SK-N-SH (cell line): ENCODE measurements around the gene S100B. TPM values are rescaled to one million over a fixed set of nuclear protein-coding genes. Genes with fewer than 3 reads are reported as not detected.

ENCODE experiments used
- CTCF ChIA-PET: fragments of 300-600, 350-600 bp; formaldehyde crosslinking; extraction: SDS; loops from one replicate; lab custom pipeline; 2021; lab: Yijun Ruan, JAX
- POLR2A ChIA-PET: fragments of 350-600 bp; sonication (Branson Sonifier 250); formaldehyde crosslinking; extraction: SDS; loops from one replicate; lab custom pipeline; 2020; ENCODE audit warnings: antibody characterized with exemption, inconsistent platforms; lab: Yijun Ruan, JAX
- DNase-seq: peaks from one replicate; pipeline ENCODE4 v3.0.0; 2012
- H2AFZ ChIP-seq: fragments of 200-600 bp; sonication (generic); 2 replicates; pipeline ENCODE4 v1.8.1; 2016; ENCODE audit warnings: antibody characterized with exemption, mild to moderate bottlenecking, low read depth
- H3F3A ChIP-seq: fragments of 200-600 bp; sonication (generic); replicated peaks from 2 replicates; pipeline ENCODE3; 2016; ENCODE audit warnings: antibody characterized with exemption, mild to moderate bottlenecking; ENCODE audit not compliant: insufficient read depth
- H3K27ac ChIP-seq, 2 experiments: fragments of 200-500 bp in 1 of 2; fragments of 200-600 bp in 1 of 2; sonication (Bioruptor generic) in 1 of 2; sonication (generic), shearing (Covaris generic) in 1 of 2; 2 replicates each; pipeline versions ENCODE4 v1.5.1 to v1.6.1; 2014 to 2016; ENCODE audit warnings: low read depth in 2 of 2, inconsistent platforms in 1 of 2, low read length in 1 of 2, mild to moderate bottlenecking in 1 of 2, mixed read lengths in 1 of 2
- H3K27me3 ChIP-seq: fragments of 200-600 bp; sonication (generic), shearing (Covaris generic); 2 replicates; pipeline ENCODE4 v1.6.1; 2016; ENCODE audit warnings: mixed run types; ENCODE audit not compliant: insufficient read depth
- H3K36me3 ChIP-seq, 2 experiments: fragments of 200-500 bp in 1 of 2; fragments of 200-600 bp in 1 of 2; sonication (Bioruptor generic) in 1 of 2; sonication (generic) in 1 of 2; replicated peaks in 1 of 2; 2 replicates each; pipeline versions ENCODE3 to v1.5.1; 2014 to 2016; ENCODE audit warnings: low read length in 1 of 2, mild to moderate bottlenecking in 1 of 2; ENCODE audit not compliant: insufficient read depth in 2 of 2, control insufficient read depth in 1 of 2
- H3K4me1 ChIP-seq, 2 experiments: fragments of 200-500 bp in 1 of 2; fragments of 200-600 bp in 1 of 2; sonication (Bioruptor generic) in 1 of 2; sonication (generic), shearing (Covaris generic) in 1 of 2; 2 replicates each; pipeline versions ENCODE4 v1.5.1 to v1.6.1; 2014 to 2016; ENCODE audit warnings: low read depth in 1 of 2, low read length in 1 of 2, mixed run types in 1 of 2; ENCODE audit not compliant: insufficient read depth in 2 of 2, control insufficient read depth in 1 of 2
- H3K4me2 ChIP-seq: fragments of 200-600 bp; sonication (generic), shearing (Covaris generic); 2 replicates; pipeline ENCODE4 v1.6.1; 2017; ENCODE audit warnings: mixed run types
- H3K4me3 ChIP-seq, 2 experiments: fragments of 200-500 bp in 1 of 2; fragments of 200-600 bp in 1 of 2; sonication (Bioruptor generic) in 1 of 2; sonication (generic), shearing (Covaris generic) in 1 of 2; 2 replicates each; pipeline versions ENCODE4 v1.5.1 to v1.8.1; 2014 to 2016; ENCODE audit warnings: low read depth in 2 of 2, inconsistent platforms in 1 of 2, low read length in 1 of 2, mild to moderate bottlenecking in 1 of 2, mixed read lengths in 1 of 2, moderate library complexity in 1 of 2
- H3K79me2 ChIP-seq: fragments of 200-600 bp; sonication (generic); 2 replicates; pipeline ENCODE4 v1.8.1; 2017; ENCODE audit warnings: mild to moderate bottlenecking; ENCODE audit not compliant: insufficient read depth
- H3K9ac ChIP-seq: fragments of 200-600 bp; sonication (generic); 2 replicates; pipeline ENCODE4 v1.6.1; 2017; ENCODE audit warnings: mixed run types
- H3K9me2 ChIP-seq: fragments of 200-600 bp; sonication (generic); 2 replicates; pipeline ENCODE4 v1.6.1; 2017; ENCODE audit warnings: mixed run types
- H3K9me3 ChIP-seq: fragments of 200-600 bp; sonication (generic); 2 replicates; pipeline ENCODE4 v1.6.1; 2017; ENCODE audit warnings: mixed run types, mild to moderate bottlenecking, moderate library complexity
- H4K20me1 ChIP-seq: fragments of 200-600 bp; sonication (generic); 2 replicates; pipeline ENCODE4 v1.6.1; 2017; ENCODE audit warnings: mild to moderate bottlenecking, mixed run types; ENCODE audit not compliant: insufficient read depth
- CHD2 ChIP-seq: fragments of 150-350 bp; IDR thresholded peaks from 2 replicates; pipeline ENCODE4 v1.6.1; 2018; ENCODE audit warnings: low read length; ENCODE audit not compliant: partially characterized antibody
- EZH2phosphoT487 ChIP-seq: fragments of 200-600 bp; sonication (generic); IDR thresholded peaks from 2 replicates; pipeline ENCODE4 v1.6.1; 2017; ENCODE audit warnings: low read depth, mixed run types, mild to moderate bottlenecking, antibody characterized with exemption, moderate library complexity, borderline replicate concordance
- FOSL2 ChIP-seq: IDR thresholded peaks from 2 replicates; pipeline ENCODE4 v1.4.0; 2012; ENCODE audit warnings: low read depth, mild to moderate bottlenecking, moderate library complexity, borderline replicate concordance
- FOXJ3 ChIP-seq: sonication (generic); formaldehyde crosslinking; IDR thresholded peaks from 2 replicates; pipeline ENCODE4 v1.5.1; 2020; ENCODE audit warnings: mild to moderate bottlenecking, missing genetic modification reagents
- FOXM1 ChIP-seq: IDR thresholded peaks from 2 replicates; pipeline ENCODE4 v1.4.0; 2012; ENCODE audit warnings: low read depth, mild to moderate bottlenecking
- GATA2 ChIP-seq: sonication (generic); formaldehyde crosslinking; IDR thresholded peaks from 2 replicates; pipeline ENCODE4 v1.5.0; 2020; ENCODE audit warnings: mild to moderate bottlenecking, missing genetic modification reagents
- JUND ChIP-seq: IDR thresholded peaks from 2 replicates; pipeline ENCODE4 v1.4.0; 2012
- MEF2A ChIP-seq: IDR thresholded peaks from 2 replicates; pipeline ENCODE4 v1.4.0; 2012; ENCODE audit warnings: low read depth, borderline replicate concordance
- NFIC ChIP-seq: IDR thresholded peaks from 2 replicates; pipeline ENCODE4 v1.4.0; 2012; ENCODE audit warnings: borderline replicate concordance
- NRF1 ChIP-seq: IDR thresholded peaks from 2 replicates; pipeline ENCODE4 v1.6.1; 2012; ENCODE audit warnings: low read depth, mild to moderate bottlenecking, low read length
- PBX3 ChIP-seq: IDR thresholded peaks from 2 replicates; pipeline ENCODE4; 2012
- RFX5 ChIP-seq: IDR thresholded peaks from 2 replicates; pipeline ENCODE4 v1.6.1; 2012; ENCODE audit warnings: mild to moderate bottlenecking, improper control_type of control experiment, low read length
- RXRA ChIP-seq: IDR thresholded peaks from 2 replicates; pipeline ENCODE4 v1.4.0; 2012; ENCODE audit warnings: low read depth, mild to moderate bottlenecking, borderline replicate concordance
- SIN3A ChIP-seq: IDR thresholded peaks from 2 replicates; pipeline ENCODE4 v1.6.1; 2012; ENCODE audit warnings: low read depth, mild to moderate bottlenecking, low read length, moderate library complexity, borderline replicate concordance
- SMC3 ChIP-seq: IDR thresholded peaks from 2 replicates; pipeline ENCODE4 v1.6.1; 2012; ENCODE audit warnings: low read depth, low read length, improper control_type of control experiment
- TAF1 ChIP-seq: IDR thresholded peaks from 2 replicates; pipeline ENCODE4 v1.6.1; 2012; ENCODE audit warnings: low read depth, mild to moderate bottlenecking, low read length, moderate library complexity, borderline replicate concordance
- TEAD4 ChIP-seq: IDR thresholded peaks from 2 replicates; pipeline ENCODE4 v1.4.0; 2012; ENCODE audit warnings: mild to moderate bottlenecking, borderline replicate concordance; ENCODE audit not compliant: insufficient read depth
- USF2 ChIP-seq: fragments of 150-350 bp; IDR thresholded peaks from 2 replicates; pipeline ENCODE4 v1.6.1; 2017; ENCODE audit warnings: antibody characterized with exemption, low read length, low read depth, borderline replicate concordance
- WGBS: methylation state at CpG from one replicate; pipeline ENCODE4 v1.1.6; 2017; ENCODE audit warnings: low lambda C conversion rate; 5-methylcytosine and 5-hydroxymethylcytosine counted together
- polyA plus RNA-seq, 3 experiments: library from polyadenylated mRNA; depleted of rRNA; stranded (reverse); fragments of >200 nt; gene quantifications; 2 replicates each; pipeline ENCODE4 v1.2.3, GENCODE V29; 2012
- TF ChIP-seq, protein P1 (sequence below): IDR thresholded peaks from 2 replicates; pipeline ENCODE4 v1.6.1; 2012; ENCODE audit warnings: mild to moderate bottlenecking, low read depth, low read length, moderate library complexity
- TF ChIP-seq, protein P2 (sequence below): fragments of 200-600 bp; sonication (generic); IDR thresholded peaks from 2 replicates; pipeline ENCODE4 v1.6.1; 2017; ENCODE audit warnings: antibody characterized with exemption, mild to moderate bottlenecking, moderate library complexity

Gene S100B
- polyA plus RNA-seq, 1 of the 3 experiments (the other 2 are of a cell fraction): 0.12 TPM

- CTCF ChIA-PET: interaction anchor here (0.9 to 1.1 kb wide), 2 partner anchors 8 to 98 kb away, joined by 3 read pairs; no protein-coding TSS in a partner anchor
- Histone ChIP-seq H3K9me3 (no peaks in the 10 kb centered on the region), H3K36me3 (peaks cover 24 to 80% of the 10 kb centered on the region in 2 experiments), H3K9ac (no peak overlapping the region), H3F3A (no peaks in the 10 kb centered on the region), H3K4me2 (no peak overlapping the region), H3K4me1 (no peaks in the 10 kb centered on the region)
- TF ChIP-seq EZH2phosphoT487 (no peak), CHD2 (no peak), TEAD4 (no peak), RXRA (no peak), FOXM1 (no peak), SMC3 (no peak), SIN3A (no peak), RFX5 (no peak), NRF1 (no peak), FOXJ3 (no peak), FOSL2 (no peak), GATA2 (CRISPR knock-in tag) (no peak), USF2 (no peak), TAF1 (no peak), MEF2A (no peak), PBX3 (no peak), JUND (no peak), NFIC (no peak)
- TF ChIP-seq, protein P1, sequence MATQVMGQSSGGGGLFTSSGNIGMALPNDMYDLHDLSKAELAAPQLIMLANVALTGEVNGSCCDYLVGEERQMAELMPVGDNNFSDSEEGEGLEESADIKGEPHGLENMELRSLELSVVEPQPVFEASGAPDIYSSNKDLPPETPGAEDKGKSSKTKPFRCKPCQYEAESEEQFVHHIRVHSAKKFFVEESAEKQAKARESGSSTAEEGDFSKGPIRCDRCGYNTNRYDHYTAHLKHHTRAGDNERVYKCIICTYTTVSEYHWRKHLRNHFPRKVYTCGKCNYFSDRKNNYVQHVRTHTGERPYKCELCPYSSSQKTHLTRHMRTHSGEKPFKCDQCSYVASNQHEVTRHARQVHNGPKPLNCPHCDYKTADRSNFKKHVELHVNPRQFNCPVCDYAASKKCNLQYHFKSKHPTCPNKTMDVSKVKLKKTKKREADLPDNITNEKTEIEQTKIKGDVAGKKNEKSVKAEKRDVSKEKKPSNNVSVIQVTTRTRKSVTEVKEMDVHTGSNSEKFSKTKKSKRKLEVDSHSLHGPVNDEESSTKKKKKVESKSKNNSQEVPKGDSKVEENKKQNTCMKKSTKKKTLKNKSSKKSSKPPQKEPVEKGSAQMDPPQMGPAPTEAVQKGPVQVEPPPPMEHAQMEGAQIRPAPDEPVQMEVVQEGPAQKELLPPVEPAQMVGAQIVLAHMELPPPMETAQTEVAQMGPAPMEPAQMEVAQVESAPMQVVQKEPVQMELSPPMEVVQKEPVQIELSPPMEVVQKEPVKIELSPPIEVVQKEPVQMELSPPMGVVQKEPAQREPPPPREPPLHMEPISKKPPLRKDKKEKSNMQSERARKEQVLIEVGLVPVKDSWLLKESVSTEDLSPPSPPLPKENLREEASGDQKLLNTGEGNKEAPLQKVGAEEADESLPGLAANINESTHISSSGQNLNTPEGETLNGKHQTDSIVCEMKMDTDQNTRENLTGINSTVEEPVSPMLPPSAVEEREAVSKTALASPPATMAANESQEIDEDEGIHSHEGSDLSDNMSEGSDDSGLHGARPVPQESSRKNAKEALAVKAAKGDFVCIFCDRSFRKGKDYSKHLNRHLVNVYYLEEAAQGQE: no peak
- TF ChIP-seq, protein P2, sequence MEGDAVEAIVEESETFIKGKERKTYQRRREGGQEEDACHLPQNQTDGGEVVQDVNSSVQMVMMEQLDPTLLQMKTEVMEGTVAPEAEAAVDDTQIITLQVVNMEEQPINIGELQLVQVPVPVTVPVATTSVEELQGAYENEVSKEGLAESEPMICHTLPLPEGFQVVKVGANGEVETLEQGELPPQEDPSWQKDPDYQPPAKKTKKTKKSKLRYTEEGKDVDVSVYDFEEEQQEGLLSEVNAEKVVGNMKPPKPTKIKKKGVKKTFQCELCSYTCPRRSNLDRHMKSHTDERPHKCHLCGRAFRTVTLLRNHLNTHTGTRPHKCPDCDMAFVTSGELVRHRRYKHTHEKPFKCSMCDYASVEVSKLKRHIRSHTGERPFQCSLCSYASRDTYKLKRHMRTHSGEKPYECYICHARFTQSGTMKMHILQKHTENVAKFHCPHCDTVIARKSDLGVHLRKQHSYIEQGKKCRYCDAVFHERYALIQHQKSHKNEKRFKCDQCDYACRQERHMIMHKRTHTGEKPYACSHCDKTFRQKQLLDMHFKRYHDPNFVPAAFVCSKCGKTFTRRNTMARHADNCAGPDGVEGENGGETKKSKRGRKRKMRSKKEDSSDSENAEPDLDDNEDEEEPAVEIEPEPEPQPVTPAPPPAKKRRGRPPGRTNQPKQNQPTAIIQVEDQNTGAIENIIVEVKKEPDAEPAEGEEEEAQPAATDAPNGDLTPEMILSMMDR: no peak
- TF ChIP-seq, all 33 proteins: peak for 0
- Histone ChIP-seq H4K20me1 (no peaks in the 10 kb centered on the region), H3K79me2 (no peaks in the 10 kb centered on the region), H3K9me2 (no peaks in the 10 kb centered on the region), H3K4me3 (no peak overlapping the region), H3K27ac (no peak overlapping the region), H3K27me3 (no peaks in the 10 kb centered on the region), H2AFZ (no peak overlapping the region)
- no peak for DNase-seq
- WGBS: 96% methylated on average over 15 of the region's 16 CpGs
- POLR2A ChIA-PET: no interaction called here
Observed at GRCh38 chr21:46559291-46559983, 45.4 kb downstream of the S100B start.
